ENCODE measurements around the gene AFM. TPM values are rescaled to one million over a fixed set of nuclear protein-coding genes. Genes with fewer than 3 reads are reported as not detected.

Gene AFM
- total and polyA plus RNA-seq, 2 donors (not counting 3 experiments of a cell fraction or from before 2014, with no cell fraction given) = not detected

DNA sequence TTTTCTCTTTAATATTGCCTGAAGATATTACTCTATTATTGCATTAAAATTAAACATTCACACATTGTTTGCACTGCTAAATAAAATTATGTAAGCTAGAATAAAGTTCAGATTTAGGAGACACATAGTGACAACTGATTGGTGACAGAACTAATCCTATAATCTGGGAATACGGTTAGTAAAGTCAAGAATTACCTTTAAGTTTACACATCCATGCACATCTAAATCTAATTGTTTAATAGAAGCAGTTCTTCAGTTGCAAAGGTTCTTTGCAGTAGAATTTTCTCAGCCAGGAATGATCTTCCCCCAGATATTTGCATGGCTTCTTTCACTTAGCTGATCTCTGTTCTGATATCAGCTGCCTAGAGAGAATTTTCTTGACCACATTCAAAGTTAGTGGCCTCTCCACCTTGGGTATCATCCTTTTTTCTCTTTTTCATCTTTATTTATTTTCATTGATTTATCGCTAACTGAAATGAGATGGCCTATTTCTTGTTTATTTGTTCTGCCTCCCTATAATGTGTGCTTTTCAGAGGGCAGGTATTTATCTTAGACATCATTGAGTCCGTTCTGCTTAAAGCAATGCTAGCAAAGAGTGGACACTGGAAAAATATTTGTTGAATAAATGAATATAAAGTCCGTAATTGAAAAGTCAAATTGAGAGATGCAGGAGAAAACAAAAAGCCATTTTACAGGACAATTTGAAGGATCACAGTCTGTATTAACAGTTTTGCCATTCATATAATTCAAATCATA lies 32.9 kb upstream of the AFM start:
- Histone ChIP-seq H3K27ac (ENCODE audit: insufficient read depth, low read depth, low read length) (no peak overlapping the region), H3K9ac (replicated peaks; ENCODE audit: extremely low read depth, insufficient read depth, low read length) (no peak overlapping the region), H3K27me3 (ENCODE audit: control insufficient read depth in 2 of 2, insufficient read depth in 2 of 2, low read length in 2 of 2) (peaks cover 9 to 37% of the 10 kb centered on the region in 2 experiments), H3K4me1 (ENCODE audit: control insufficient read depth, extremely low read depth, insufficient read depth, low read length) (no peaks in the 10 kb centered on the region), H3K79me2 (ENCODE audit: control insufficient read depth, insufficient read depth, low read length) (no peaks in the 10 kb centered on the region), H3K9me3 (replicated peaks; ENCODE audit: control insufficient read depth, insufficient read depth, low read length) (no peaks in the 10 kb centered on the region), H3K4me2 (ENCODE audit: insufficient read depth, low read length) (no peak overlapping the region), H3K9me1 (replicated peaks; ENCODE audit: control insufficient read depth, extremely low read depth, insufficient read depth, low read length) (no peaks in the 10 kb centered on the region), H3K4me3 (replicated peaks in 1 of 3; ENCODE audit: insufficient read depth in 1 of 3, low read depth in 1 of 3, low read length in 3 of 3) (no peak overlapping the region), H4K20me1 (replicated peaks; ENCODE audit: control insufficient read depth, extremely low read depth, insufficient read depth, low read length) (no peaks in the 10 kb centered on the region), H3K36me3 (ENCODE audit: control insufficient read depth in 2 of 2, extremely low read depth in 1 of 2, insufficient read depth in 2 of 2, low read length in 2 of 2) (no peaks in the 10 kb centered on the region), H2AFZ (ENCODE audit: low read depth, low read length) (no peak overlapping the region)
- TF ChIP-seq POLR2A (IDR thresholded peaks at IDR 0.05; ENCODE audit: low read depth, low read length) (no peak), GATA2 (IDR thresholded peaks at IDR 0.05; ENCODE audit: insufficient read depth, insufficient read length, low read depth, low read length) (no peak), POLR2AphosphoS5 (IDR thresholded peaks at IDR 0.05; ENCODE audit: insufficient read depth, low read depth, low read length) (no peak), MYC (IDR thresholded peaks at IDR 0.05; ENCODE audit: low read depth, low read length) (no peak), EZH2 (IDR thresholded peaks at IDR 0.05; ENCODE audit: borderline replicate concordance, low read depth, low read length, severe bottlenecking) (no peak), JUN (IDR thresholded peaks at IDR 0.05; ENCODE audit: borderline replicate concordance, insufficient read depth, insufficient read length, low read depth) (no peak), FOS (IDR thresholded peaks at IDR 0.05; ENCODE audit: borderline replicate concordance, insufficient read depth, low read length) (no peak)
- TF ChIP-seq, protein P1, sequence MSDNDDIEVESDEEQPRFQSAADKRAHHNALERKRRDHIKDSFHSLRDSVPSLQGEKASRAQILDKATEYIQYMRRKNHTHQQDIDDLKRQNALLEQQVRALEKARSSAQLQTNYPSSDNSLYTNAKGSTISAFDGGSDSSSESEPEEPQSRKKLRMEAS (IDR thresholded peaks at IDR 0.05; ENCODE audit: insufficient read depth, insufficient read length) = no peak
- TF ChIP-seq, protein P2, sequence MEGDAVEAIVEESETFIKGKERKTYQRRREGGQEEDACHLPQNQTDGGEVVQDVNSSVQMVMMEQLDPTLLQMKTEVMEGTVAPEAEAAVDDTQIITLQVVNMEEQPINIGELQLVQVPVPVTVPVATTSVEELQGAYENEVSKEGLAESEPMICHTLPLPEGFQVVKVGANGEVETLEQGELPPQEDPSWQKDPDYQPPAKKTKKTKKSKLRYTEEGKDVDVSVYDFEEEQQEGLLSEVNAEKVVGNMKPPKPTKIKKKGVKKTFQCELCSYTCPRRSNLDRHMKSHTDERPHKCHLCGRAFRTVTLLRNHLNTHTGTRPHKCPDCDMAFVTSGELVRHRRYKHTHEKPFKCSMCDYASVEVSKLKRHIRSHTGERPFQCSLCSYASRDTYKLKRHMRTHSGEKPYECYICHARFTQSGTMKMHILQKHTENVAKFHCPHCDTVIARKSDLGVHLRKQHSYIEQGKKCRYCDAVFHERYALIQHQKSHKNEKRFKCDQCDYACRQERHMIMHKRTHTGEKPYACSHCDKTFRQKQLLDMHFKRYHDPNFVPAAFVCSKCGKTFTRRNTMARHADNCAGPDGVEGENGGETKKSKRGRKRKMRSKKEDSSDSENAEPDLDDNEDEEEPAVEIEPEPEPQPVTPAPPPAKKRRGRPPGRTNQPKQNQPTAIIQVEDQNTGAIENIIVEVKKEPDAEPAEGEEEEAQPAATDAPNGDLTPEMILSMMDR (IDR thresholded peaks at IDR 0.05; ENCODE audit: extremely low read depth in 1 of 2, insufficient read depth in 1 of 2, low read depth in 1 of 2, low read length in 2 of 2) = no peak
- intact Hi-C loops (cut with micrococcal nuclease) = loop anchor here (5.0 kb wide), 1 partner anchor 106 kb away; no protein-coding TSS in a partner anchor
- CTCF ChIA-PET = interaction anchor here (3.4 kb wide), 1 partner anchor 108 kb away, joined by 18 read pairs; no protein-coding TSS in a partner anchor
- no peak for DNase-seq (ENCODE audit: low read depth, low spot score)
- POLR2A ChIA-PET = no interaction called here
- no TSS peak for BruUV-seq (replicated peaks)
- FAIRE-seq = no peak
- dilution Hi-C loops (cut with MboI; ENCODE audit: extremely low pct_ligation_motif_present, low sequenced_read_pairs) = no loop called here

Measured in endothelial cell of umbilical vein (primary cell).